ENCODE results near the gene CAPN9. TPM values are rescaled to one million over a fixed set of nuclear protein-coding genes. Genes with fewer than 3 reads are reported as not detected.
A peak's percentile ranks its signal among the peaks of the same experiment; 100 is the strongest.
"Not testable (repeated sequence)": the region's sequence is repeated elsewhere in the genome, so short reads cannot be mapped to it uniquely, and the experiment has no call there.

The CAPN9 gene
- total and polyA plus RNA-seq, 3 experiments from 2014 or later: not detected

- peaks cover 0 to 5% (median 4%) of the 10 kb centered on the region in 5 donors for H3K9me3 Mint-ChIP-seq
- no peaks in the 10 kb centered on the region for H3K4me1 ChIP-seq (ENCODE audit: insufficient read depth, low read length)
- H3K4me1 Mint-ChIP-seq: no peaks in the 10 kb centered on the region
- H3K36me3 ChIP-seq (ENCODE audit: insufficient read depth, low read length): no peaks in the 10 kb centered on the region
- peaks cover 4 to 19% of the 10 kb centered on the region in 2 donors for H3K27me3 Mint-ChIP-seq
- H3K27me3 ChIP-seq (ENCODE audit: insufficient read depth, low read length, poor library complexity, severe bottlenecking): no peaks in the 10 kb centered on the region
- no peak overlapping the region for H3K27ac ChIP-seq (ENCODE audit: low read depth, low read length)
- no peak for DNase-seq
- no peaks in the 10 kb centered on the region for H3K9me3 ChIP-seq (ENCODE audit: low read length)
- no peak overlapping the region for H3K4me3 Mint-ChIP-seq
- H3K27ac Mint-ChIP-seq: no peak overlapping the region
- ChIA-PET CTCF (interaction anchor here (0.6 kb wide), 1 partner anchor 83 kb away, joined by 3 read pairs; no protein-coding TSS in a partner anchor), POLR2A (no interaction called here)
- no peak overlapping the region for H3K4me3 ChIP-seq (ENCODE audit: low read length)
- peaks cover 7 to 14% (median 12%) of the 10 kb centered on the region in 3 donors for H3K36me3 Mint-ChIP-seq
These were observed 89.2 kb downstream of the CAPN9 start for GRCh38 chr1:230836347-230836746.

DNA sequence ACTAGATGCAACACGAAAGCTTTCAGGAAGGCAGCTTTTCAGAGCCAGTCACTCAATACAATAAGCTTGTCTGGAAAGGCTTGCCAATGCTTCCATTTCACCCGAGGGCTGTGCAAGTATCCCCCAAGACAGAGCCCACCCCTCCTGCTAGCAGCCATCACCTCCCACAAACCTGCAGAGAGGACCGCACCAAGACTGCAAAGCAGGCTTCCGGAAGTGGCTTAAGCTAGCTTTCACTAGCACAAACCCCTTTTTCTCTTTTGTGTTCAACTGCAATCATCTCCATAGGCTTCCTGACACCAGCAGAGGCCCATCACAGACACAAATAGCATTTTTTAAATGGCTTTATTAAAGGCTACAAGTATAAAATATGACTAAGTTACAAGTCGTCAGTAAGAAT, 89.6 kb downstream of the CAPN9 start:
- CTCF ChIA-PET: no interaction called here
- H3K9me3 Mint-ChIP-seq: peaks cover 0 to 5% (median 1%) of the 10 kb centered on the region in 5 donors

DNA sequence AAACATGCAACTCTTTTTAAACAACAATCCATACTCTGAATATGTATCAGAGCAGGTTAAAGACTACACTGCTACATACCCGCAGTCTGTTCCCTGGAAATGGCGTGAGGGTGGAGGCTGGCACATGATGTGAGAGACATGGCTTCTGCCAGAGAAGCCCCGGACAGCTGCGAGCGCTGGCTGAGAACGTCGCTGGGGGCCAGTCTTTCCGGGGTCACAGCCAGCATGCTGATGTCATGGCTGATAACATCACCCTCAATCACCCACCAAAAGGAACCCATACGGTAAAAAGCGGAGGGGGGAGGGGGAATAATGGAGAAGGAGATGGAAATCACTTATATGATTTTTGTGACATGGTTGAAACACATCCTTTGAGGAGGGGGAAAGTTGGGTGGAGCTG, 92.0 kb downstream of the CAPN9 start:
- Histone ChIP-seq H3K4me3 (ENCODE audit: low read length) (no peak overlapping the region), H3K9me3 (ENCODE audit: low read length) (no peaks in the 10 kb centered on the region), H3K27me3 (ENCODE audit: insufficient read depth, low read length, poor library complexity, severe bottlenecking) (no peaks in the 10 kb centered on the region), H3K36me3 (ENCODE audit: insufficient read depth, low read length) (no peaks in the 10 kb centered on the region), H3K27ac (ENCODE audit: low read depth, low read length) (no peak overlapping the region), H3K4me1 (ENCODE audit: insufficient read depth, low read length) (no peaks in the 10 kb centered on the region)
- POLR2A ChIA-PET: no interaction called here
- peak overlapping the region in 1 of 8 donors; percentile 19 for H3K27ac Mint-ChIP-seq
- CTCF ChIA-PET: no interaction called here
- no peak overlapping the region for H3K4me3 Mint-ChIP-seq
- peaks cover 11 to 26% (median 19%) of the 10 kb centered on the region in 3 donors for H3K36me3 Mint-ChIP-seq
- no peak for DNase-seq
- H3K9me3 Mint-ChIP-seq: no peaks in the 10 kb centered on the region
- H3K4me1 Mint-ChIP-seq: no peaks in the 10 kb centered on the region
- peaks cover 0 to 8% of the 10 kb centered on the region in 2 donors for H3K27me3 Mint-ChIP-seq

More for the DNA sequence above, 89.6 kb downstream of the CAPN9 start:
- POLR2A ChIA-PET: no interaction called here
- Histone ChIP-seq H3K27ac (ENCODE audit: low read depth, low read length) (no peak overlapping the region), H3K4me1 (ENCODE audit: insufficient read depth, low read length) (no peaks in the 10 kb centered on the region), H3K27me3 (ENCODE audit: insufficient read depth, low read length, poor library complexity, severe bottlenecking) (no peaks in the 10 kb centered on the region), H3K4me3 (ENCODE audit: low read length) (no peak overlapping the region), H3K9me3 (ENCODE audit: low read length) (no peaks in the 10 kb centered on the region), H3K36me3 (ENCODE audit: insufficient read depth, low read length) (no peaks in the 10 kb centered on the region)
- Mint-ChIP-seq H3K27ac (no peak overlapping the region), H3K27me3 (peaks cover 4 to 19% of the 10 kb centered on the region in 2 donors), H3K4me1 (no peaks in the 10 kb centered on the region), H3K4me3 (no peak overlapping the region), H3K36me3 (peaks cover 7 to 19% (median 12%) of the 10 kb centered on the region in 3 donors)
- DNase-seq: no peak

GRCh38 chr1:230842801-230843200, 95.6 kb downstream of the CAPN9 start:
- Mint-ChIP-seq H3K36me3 (peaks cover 11 to 29% (median 15%) of the 10 kb centered on the region in 3 donors), H3K4me3 (no peak overlapping the region), H3K9me3 (no peaks in the 10 kb centered on the region), H3K27ac (no peak overlapping the region), H3K4me1 (no peaks in the 10 kb centered on the region), H3K27me3 (no peaks in the 10 kb centered on the region)
- H3K36me3 ChIP-seq (ENCODE audit: insufficient read depth, low read length): no peaks in the 10 kb centered on the region
- no peak overlapping the region for H3K27ac ChIP-seq (ENCODE audit: low read depth, low read length)
- H3K4me3 ChIP-seq (ENCODE audit: low read length): no peak overlapping the region
- POLR2A ChIA-PET: no interaction called here
- no peaks in the 10 kb centered on the region for H3K9me3 ChIP-seq (ENCODE audit: low read length)
- no peaks in the 10 kb centered on the region for H3K27me3 ChIP-seq (ENCODE audit: insufficient read depth, low read length, poor library complexity, severe bottlenecking)
- no peak for DNase-seq
- CTCF ChIA-PET: no interaction called here
- H3K4me1 ChIP-seq (ENCODE audit: insufficient read depth, low read length): no peaks in the 10 kb centered on the region

GRCh38 chr1:230843503-230844309, 96.5 kb downstream of the CAPN9 start:
- CTCF ChIA-PET: no interaction called here

GRCh38 chr1:230844561-230844960, 97.4 kb downstream of the CAPN9 start:
- no peak for DNase-seq
- H3K4me1 ChIP-seq (ENCODE audit: insufficient read depth, low read length): no peaks in the 10 kb centered on the region
- no peaks in the 10 kb centered on the region for H3K9me3 ChIP-seq (ENCODE audit: low read length)
- peak overlapping the region in 1 of 8 donors; percentile 8 for H3K27ac Mint-ChIP-seq
- ChIA-PET CTCF (no interaction called here), POLR2A (no interaction called here)
- no peak overlapping the region for H3K4me3 ChIP-seq (ENCODE audit: low read length)
- peaks cover 4 to 21% (median 10%) of the 10 kb centered on the region in 3 donors for H3K36me3 Mint-ChIP-seq
- H3K4me1 Mint-ChIP-seq: no peaks in the 10 kb centered on the region
- H3K36me3 ChIP-seq (ENCODE audit: insufficient read depth, low read length): no peaks in the 10 kb centered on the region
- no peaks in the 10 kb centered on the region for H3K9me3 Mint-ChIP-seq
- no peaks in the 10 kb centered on the region for H3K27me3 Mint-ChIP-seq
- no peak overlapping the region for H3K27ac ChIP-seq (ENCODE audit: low read depth, low read length)
- no peak overlapping the region for H3K4me3 Mint-ChIP-seq
- H3K27me3 ChIP-seq (ENCODE audit: insufficient read depth, low read length, poor library complexity, severe bottlenecking): no peaks in the 10 kb centered on the region

More at GRCh38 chr1:230843503-230844309, 96.5 kb downstream of the CAPN9 start:
- DNase-seq: no peak
- no peaks in the 10 kb centered on the region for H3K4me1 Mint-ChIP-seq
- H3K27ac Mint-ChIP-seq: no peak overlapping the region
- H3K27me3 Mint-ChIP-seq: no peaks in the 10 kb centered on the region
- no peaks in the 10 kb centered on the region for H3K27me3 ChIP-seq (ENCODE audit: insufficient read depth, low read length, poor library complexity, severe bottlenecking)
- H3K4me1 ChIP-seq (ENCODE audit: insufficient read depth, low read length): no peaks in the 10 kb centered on the region
- H3K36me3 ChIP-seq (ENCODE audit: insufficient read depth, low read length): no peaks in the 10 kb centered on the region
- no peak overlapping the region for H3K27ac ChIP-seq (ENCODE audit: low read depth, low read length)
- H3K36me3 Mint-ChIP-seq: peaks cover 7 to 24% (median 15%) of the 10 kb centered on the region in 3 donors
- H3K4me3 ChIP-seq (ENCODE audit: low read length): no peak overlapping the region
- no peaks in the 10 kb centered on the region for H3K9me3 ChIP-seq (ENCODE audit: low read length)
- POLR2A ChIA-PET: no interaction called here
- no peak overlapping the region for H3K4me3 Mint-ChIP-seq
- no peaks in the 10 kb centered on the region for H3K9me3 Mint-ChIP-seq

DNA sequence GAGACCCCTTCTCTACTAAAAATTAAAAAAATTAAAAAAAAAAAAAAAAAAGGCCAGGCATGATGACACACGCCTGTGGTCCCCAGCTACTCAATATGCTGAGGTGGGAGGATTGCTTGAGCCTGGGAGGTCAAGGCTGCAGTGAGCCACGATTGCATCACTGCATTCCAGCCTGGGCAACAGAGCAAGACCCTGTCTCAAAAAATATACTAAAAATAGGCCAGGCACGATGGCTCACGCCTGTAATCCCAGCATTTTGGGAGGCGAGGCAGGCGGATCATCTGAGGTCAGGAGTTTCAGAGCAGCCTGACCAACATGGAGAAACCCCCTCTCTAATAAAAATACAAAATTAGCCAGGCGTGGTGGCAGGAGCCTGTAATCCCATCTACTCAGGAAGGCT, 98.0 kb downstream of the CAPN9 start:
- H3K4me1 Mint-ChIP-seq; H3K27ac Mint-ChIP-seq; H3K4me3 ChIP-seq (ENCODE audit: low read length); H3K36me3 ChIP-seq (ENCODE audit: insufficient read depth, low read length); H3K27me3 Mint-ChIP-seq; DNase-seq; H3K27me3 ChIP-seq (ENCODE audit: insufficient read depth, low read length, poor library complexity, severe bottlenecking); H3K9me3 Mint-ChIP-seq; H3K9me3 ChIP-seq (ENCODE audit: low read length); POLR2A ChIA-PET; H3K4me1 ChIP-seq (ENCODE audit: insufficient read depth, low read length); H3K27ac ChIP-seq (ENCODE audit: low read depth, low read length); H3K4me3 Mint-ChIP-seq; CTCF ChIA-PET: not testable (repeated sequence)
- peaks cover 4 to 19% (median 10%) of the 10 kb centered on the region in 3 donors for H3K36me3 Mint-ChIP-seq

DNA sequence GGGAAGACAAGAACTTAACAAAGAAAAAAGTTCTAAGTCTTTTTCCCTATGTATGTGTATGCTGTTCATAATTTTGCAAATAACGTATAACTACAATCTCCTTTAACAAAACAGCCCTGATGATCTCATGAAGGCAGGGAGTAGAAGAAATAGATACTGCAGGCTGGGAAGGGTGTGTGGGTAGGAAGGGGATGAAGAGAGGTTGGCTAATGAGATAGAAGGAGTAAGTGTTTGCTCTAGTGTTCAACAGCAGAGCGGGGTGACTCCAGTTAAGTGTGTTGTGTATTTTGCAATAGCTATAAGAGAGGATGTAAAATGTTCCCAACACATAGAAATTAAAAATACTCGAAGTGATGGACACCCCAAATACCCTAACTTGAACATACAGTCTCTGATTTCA, 101.0 kb downstream of the CAPN9 start:
- POLR2A ChIA-PET: no interaction called here
- Histone ChIP-seq H3K4me1 (ENCODE audit: insufficient read depth, low read length) (no peaks in the 10 kb centered on the region), H3K4me3 (ENCODE audit: low read length) (no peak overlapping the region), H3K9me3 (ENCODE audit: low read length) (no peaks in the 10 kb centered on the region), H3K36me3 (ENCODE audit: insufficient read depth, low read length) (no peaks in the 10 kb centered on the region), H3K27me3 (ENCODE audit: insufficient read depth, low read length, poor library complexity, severe bottlenecking) (no peaks in the 10 kb centered on the region), H3K27ac (ENCODE audit: low read depth, low read length) (no peak overlapping the region)
- no peak overlapping the region for H3K4me3 Mint-ChIP-seq
- H3K9me3 Mint-ChIP-seq: no peaks in the 10 kb centered on the region
- no peaks in the 10 kb centered on the region for H3K27me3 Mint-ChIP-seq
- no peak overlapping the region for H3K27ac Mint-ChIP-seq
- DNase-seq: no peak
- H3K4me1 Mint-ChIP-seq: no peaks in the 10 kb centered on the region
- CTCF ChIA-PET: no interaction called here
- H3K36me3 Mint-ChIP-seq: peaks cover 2 to 12% (median 5%) of the 10 kb centered on the region in 3 donors
